DMS 273 (cell line): ENCODE measurements around the gene MAZ.
A peak's percentile ranks its signal among the peaks of the same experiment; 100 is the strongest.
"Not testable (repeated sequence)": the region's sequence is repeated elsewhere in the genome, so short reads cannot be mapped to it uniquely, and the experiment has no call there.

Experiments used
- DNase-seq: peaks from one replicate; lab custom pipeline; 2025; ENCODE audit not compliant: unreplicated experiment; lab: John Stamatoyannopoulos, UW

The MAZ gene

DNA sequence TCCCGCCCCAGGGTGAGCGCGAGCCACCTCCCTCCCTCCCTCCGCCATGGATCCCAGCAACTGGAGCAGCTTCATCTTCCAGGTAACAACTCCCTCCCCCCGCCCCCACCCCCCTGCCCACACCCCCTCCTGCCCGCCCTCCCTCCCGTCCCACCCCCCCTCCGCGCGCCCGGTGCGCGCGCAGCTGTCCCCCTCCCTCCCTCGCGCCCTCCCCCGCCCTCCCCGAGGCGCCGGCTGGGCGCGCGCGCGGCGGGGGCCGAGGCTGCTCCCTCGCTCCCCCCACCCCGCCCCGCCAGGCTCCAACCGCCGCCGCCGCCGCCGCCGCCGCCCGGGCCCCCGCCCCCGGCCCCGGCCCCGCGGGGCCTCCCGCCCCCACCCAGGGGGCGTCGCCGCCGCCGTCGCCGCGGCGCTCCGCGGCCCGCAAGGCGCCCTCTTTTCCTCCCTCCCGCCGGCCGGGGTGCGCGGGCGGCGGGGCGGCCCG, at the start of gene MAZ:
Gene MAZ, plus strand, starts transcription at position 431 of the 481 bp plus-strand sequence. CDS start 173 bp downstream, outside the sequence.
- DNase-seq: peak; percentile 98

DNA sequence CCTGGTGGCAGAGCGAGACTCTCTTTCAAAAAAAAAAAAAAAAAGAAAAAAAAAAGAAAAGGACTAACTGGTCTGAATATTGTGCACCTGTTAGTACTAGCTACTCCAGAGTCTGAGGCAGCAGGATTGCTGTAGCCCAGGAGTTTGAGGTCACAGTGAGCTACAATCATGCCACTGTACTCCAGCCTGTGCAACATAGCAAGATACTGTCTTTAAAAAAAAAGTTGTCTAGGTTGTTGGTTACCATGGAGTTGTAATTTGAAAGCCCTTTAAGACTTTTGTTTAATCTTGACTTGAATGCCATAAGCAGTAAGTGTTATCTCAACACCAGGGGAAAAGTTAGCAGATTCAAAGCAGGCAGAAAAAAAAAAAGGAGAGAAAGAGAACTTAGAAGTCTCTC, 49.7 kb upstream of the MAZ start:
- DNase-seq: no peak

DNA sequence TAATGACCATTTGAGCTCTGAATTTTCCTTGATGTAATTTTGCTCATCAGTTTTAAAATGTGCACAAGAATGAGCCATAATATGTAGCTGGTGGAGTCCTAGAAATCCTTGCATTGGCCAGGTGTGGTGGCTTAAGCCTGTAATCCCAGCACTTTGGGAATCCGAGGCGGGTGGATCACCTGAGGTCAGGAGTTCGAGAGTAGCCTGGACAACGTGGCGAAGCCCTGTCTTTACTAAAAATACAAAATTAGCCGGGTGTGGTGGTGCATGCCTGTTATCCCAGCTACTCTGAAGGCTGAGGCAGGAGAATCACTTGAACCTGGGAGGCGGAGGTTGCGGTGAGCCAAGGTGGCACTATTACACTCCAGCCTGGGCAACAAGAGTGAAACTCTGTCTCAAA, 49.2 kb upstream of the MAZ start:
- not testable (repeated sequence) for DNase-seq

DNA sequence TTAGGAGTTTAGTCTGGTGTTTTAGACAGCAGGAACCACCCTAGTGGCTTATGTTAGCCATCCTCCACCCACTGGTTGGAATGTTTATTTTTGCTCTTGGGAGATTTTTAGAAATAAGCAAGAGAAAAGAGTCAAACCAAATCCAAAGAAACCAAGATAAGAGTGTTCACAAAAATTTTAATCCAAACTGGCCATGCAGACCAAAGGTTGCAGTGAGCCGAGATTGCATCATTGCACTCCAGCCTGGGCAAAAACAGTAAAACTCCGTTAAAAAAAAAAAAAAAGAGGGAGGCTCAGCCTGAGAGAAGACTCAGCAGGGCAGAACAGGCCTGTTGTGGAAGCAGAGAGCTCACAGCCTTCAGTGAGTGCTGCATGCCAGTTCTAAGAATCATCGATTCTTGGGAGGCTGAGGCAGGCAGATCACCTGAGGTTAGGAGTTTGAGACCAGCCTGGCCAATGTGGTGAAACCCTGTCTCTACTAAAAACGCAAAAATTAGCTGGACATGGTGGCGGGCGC, 48.3 kb upstream of the MAZ start:
- no peak for DNase-seq

DNA sequence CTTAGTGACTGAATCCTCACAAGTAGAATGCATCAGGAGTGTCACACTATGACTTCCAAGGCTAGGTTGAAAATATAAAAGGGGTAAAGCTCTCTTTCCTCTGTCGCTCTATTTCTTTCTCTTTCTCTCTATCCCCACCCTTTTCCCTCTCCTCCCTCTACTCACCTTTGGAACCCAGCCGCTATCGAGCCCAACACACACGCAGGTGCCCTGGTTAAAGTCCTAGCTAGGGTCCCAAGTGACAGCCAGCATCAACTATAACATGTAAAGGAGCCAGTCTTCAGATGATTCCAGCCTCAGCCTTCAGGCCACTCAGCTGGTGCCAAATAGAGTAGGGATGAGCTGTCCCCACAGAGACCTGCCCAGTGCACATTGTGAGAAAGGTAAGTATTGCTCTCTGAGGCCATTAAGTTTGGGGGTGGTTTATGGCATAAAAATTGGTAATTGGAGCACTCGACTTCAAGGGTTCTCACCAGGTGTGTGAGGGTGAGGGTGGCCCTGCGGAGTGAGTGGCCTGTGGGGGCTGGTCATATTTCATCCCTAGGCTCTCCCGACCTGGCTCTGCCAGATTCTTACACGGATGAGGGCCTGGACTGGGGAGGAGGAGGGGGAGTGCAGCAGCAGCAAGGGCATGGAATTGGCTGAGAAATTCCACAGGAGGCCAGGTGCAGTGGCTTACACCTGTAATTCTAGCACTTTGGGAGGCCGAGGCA, 45.6 kb upstream of the MAZ start:
- no peak for DNase-seq

DNA sequence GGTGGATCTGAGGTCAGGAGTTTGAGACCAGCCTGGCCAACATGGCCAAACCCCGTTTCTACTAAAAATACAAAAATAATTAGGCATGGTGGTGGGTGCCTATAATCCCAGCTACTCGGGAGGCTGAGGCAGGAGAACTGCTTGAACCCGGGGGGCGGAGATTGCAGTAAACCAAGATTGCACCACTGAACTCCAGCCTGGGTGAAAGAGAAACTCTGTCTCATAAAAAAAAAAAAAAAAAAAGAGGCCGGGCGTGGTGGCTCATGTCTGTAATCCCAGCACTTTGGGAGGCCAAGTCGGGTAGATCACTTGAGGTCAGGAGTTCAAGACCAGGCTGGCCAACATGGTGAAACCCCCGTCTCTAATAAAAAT, 45.1 kb upstream of the MAZ start:
- not testable (repeated sequence) for DNase-seq

DNA sequence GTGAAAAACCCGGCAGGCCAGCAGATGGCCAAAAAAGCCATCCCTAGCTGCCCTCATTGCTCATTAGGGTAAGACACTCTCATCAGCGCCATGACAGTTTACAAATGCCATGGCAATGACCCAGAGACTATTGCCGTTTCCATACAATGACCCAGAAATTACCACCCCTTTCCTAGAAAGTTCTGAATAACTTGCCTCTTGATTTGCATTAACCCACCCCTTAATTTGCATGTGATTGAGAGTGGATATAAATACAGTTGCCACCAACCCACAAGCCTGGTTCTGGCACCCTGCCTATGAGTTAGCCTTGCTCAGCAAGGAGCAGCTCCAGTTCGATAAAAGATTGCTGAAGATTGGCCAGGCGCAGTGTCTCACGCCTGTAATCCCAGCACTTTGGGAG, 44.4 kb upstream of the MAZ start:
- peak; percentile 32 for DNase-seq

DNA sequence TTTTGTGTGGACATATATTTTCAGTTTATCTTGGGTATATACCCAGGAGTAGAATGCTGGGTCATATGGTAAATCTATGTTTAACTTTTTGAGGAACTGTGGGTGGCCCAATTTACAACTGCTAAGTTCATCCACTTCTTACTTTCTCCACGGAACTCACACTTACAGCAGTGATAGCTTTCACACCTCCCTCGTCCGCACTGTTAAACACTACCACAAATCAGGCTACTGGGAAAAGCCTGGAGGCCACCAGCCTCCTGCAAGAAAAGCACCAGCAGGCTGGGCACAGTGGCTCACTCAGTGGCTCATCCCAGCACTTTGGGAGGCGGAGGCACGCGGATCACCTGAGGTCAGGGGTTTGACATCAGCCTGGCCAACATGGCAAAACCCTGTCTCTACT, 43.0 kb upstream of the MAZ start:
- DNase-seq: no peak

DNA sequence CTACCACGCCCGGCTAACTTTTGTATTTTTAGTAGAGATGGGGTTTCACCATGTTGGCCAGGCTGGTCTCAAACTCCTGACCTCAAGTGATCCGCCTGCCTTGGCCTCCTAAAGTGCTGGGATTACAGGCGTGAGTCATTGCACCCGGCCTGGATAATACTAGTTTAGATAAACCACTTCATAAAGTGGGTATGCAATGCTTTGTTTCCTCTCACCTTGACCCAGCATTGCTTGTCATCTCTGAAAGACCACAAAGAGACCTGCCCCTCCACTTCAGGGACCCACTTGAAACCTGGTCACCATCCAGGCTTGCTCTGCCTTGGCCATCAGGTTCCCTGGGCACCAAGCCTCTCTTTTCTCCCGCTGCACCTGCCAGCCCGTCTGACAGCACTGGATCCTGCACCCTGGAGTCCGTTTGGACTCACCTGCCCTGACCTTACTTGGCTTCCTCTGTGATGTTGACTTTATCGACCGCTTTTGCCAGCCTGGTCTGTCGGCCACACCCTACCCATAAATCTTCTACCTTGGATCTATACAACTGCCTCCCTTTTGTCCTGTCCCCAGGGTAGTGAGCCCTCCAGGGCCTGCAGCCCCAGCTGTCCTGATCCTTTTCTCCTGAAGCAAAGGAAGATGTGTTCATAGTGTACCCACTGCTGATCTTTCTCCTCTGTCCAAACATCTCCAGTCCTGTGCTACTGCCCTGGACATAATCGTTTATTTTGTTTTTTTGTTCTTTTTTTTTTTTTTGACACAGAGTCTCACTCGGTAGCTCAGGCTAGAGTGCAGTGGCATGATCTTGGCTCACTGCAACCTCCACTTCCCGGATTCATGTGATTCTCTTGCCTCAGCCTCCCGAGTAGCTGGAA, 40.9 kb upstream of the MAZ start:
- no peak for DNase-seq

DNA sequence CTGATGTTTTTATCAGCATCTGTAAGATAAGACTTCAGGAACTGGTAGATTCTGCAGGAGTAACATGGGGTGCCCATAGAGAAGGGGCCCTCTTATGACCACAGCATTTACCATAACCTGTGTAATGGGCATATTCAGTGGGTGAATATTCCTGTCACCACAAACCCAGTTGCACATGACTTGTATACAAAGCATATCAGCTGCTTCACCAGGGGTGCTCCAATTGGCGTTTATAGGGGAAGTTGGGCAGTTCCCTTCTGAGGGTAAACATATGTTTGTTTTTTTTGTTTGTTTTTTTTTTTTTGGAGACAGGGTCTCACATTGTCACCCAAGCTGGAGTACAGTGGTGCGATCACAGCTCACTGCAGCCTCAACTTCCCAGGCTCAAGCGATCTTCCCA, 39.8 kb upstream of the MAZ start:
- DNase-seq: no peak

DNA sequence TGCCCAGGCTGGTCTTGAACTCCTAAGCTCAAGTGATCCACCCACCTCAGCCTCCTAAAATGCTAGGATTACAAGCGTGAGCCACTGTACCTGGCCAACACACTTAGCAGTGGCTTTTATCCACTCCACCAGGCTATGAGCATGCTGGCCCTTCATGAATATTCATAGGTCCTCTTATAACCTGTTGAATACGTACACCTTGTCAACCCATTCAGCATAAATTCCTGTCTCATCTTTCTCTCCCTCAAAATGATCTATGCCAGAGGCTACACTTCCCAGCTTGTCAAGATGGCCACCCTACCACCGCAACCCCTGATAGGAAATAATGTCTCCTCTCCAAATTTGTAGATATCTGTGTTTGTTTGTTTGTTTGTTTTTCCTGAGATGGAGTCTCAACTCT, 39.3 kb upstream of the MAZ start:
- DNase-seq: no peak

DNA sequence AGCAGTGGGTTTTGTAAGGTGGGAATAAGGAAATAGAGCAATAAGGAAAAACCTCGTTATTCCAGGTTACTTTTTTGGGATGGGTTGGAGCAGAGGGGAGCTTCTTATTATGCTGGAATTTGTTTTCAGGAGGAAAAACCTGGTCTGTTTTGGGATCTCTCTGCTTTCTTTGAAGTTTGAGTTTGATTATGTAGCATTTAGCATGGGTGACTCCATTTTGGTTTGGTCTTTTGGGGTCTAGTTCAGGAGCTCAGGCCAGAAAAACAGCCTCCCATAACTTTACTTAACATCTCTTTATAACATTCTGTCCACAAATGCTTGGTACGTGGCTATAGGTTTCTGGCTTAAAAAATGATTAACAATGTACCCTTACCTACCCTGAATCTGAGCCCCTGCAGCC, 36.8 kb upstream of the MAZ start:
- no peak for DNase-seq

DNA sequence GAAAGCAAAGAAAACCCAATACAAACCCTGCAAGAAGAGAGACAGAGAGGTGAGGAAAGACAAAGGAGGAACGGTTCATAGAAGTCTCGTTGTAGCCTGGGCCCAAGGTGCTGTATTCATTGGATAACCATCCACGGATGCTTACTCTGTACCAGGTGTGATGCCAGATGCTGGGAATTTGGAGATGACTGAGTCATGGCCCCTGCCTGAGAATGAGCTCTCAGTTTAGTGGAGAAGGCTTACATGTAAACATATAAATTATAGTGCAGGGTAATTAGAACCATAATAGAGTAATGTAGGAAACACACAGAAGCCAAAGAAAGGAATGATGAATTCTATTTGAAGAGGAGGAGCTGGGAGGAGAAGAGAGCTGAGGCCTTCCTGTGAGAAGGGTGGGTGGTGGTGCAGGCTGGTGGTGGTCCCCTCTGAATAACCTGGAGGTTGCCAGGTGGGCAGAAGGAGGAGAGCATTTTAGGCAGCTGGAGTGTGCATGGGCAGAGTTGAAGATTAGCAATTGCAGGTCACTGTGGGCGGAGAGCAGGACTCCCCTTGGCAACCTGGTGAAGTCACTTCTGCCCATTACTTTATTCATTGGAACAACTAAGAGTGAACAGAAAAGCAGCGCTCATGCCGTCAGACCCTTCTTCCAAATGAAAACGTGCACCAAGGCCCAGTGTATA, 35.9 kb upstream of the MAZ start:
- DNase-seq: peak; percentile 57

DNA sequence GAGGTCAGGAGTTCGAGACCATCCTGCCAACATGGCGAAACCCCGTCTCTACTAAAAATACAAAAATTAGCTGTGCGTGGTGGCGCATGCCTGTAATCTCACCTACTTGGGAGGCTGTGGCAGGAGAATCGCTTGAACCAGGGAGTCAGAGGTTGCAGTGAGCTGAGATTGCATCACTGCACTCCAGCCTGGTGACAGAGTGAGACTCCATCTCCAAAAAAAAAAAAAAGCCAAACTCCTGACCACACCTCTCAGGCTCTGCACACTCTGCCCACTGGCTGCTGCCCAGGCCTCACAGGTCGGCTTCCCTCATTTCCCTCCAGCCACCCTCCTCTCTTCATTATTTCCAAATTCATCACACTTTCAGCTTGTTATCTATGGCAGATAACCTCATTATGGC, 34.0 kb upstream of the MAZ start:
- DNase-seq: not testable (repeated sequence)

DNA sequence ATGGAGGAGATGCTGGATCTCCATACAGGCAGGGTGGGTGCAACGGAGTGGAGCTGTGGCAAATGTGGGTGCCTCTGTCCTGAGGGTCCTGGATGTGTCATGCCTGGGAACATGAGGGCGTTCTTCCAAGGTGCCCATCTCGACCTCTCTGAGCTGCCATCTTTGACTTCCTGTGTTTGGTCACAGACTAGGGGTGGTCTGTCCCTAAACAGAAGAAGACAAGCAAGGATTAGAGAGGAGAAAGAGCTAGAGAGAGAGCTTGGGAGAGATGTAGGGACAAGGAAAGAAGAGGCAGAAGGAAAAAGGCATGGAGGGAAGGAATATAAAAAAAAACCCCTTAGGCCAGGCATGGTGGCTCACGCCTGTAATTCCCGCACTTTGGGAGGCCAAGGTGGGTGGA, 31.6 kb upstream of the MAZ start:
- no peak for DNase-seq

DNA sequence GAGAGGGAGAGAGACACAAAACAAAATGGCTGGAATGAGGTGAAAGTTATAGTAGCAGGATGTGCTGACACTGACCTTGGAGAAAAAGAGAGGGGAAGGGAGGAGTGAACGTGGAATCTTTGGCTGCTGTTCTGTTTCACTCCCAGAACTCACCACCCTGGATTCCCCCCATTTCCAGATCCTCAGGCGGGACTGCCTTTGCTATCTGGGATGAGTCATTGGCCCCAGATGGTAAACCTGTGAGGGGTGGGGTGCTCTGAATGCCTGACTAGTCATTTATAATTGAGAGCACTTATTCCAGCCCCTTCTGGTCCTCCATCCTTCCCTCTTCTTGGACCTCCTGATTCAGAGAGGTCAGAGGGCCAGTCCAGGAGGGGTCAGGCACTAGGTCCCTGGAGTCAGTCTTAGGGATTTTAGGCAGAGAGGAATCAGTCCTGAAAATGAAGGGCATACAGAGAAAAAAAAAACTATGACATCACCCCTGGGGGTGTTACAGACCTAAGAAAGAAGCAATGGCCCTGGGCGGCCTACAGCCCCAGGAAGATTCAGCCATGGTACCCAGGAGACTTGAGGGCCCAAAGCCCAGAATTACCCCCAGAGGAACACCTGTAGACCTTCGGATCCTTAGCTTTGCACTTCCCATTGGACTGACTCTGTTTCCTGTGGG, 30.5 kb upstream of the MAZ start:
- DNase-seq: peak; percentile 90

DNA sequence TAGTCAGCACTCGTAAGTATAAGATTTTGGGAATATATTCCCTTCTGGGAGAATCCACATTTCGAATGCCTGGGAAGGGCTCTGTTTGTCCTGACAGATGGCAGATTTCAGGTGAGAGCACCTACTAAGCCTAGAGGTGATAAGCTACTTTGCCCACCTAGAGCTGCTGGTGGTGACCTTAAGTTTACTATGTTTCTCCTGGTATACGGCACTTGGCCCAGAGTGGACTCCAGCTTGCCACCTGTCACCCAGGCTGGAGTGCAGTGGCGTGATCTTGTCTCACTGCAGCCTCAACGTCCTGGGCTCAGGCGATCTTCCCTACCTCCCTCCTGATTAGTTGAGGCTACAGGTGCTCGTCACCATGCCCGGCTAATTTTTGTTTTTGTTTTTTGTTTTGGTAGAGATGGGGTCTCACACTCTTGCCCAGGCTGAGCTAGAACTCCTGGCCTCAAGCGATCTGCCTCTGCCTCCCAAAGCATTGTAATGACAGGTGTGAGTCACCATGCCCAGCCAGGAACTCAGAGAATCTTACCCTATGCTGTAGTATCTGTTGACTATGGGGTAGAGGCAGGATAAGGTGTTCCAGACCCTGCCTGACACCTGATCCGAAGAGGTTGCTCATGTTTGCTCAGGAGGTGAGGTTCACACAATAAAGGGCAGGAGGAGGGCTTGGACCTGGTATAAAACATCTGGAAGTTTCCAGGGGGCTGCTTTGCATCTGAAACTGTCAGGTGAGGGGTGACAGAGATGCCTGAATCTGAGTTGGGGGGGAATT, 28.6 kb upstream of the MAZ start, which contains the start of gene ZG16:
Gene ZG16, plus strand, starts transcription at position 681 of the 775 bp plus-strand sequence. CDS start 1,011 bp downstream, outside the sequence.
- DNase-seq: no peak

DNA sequence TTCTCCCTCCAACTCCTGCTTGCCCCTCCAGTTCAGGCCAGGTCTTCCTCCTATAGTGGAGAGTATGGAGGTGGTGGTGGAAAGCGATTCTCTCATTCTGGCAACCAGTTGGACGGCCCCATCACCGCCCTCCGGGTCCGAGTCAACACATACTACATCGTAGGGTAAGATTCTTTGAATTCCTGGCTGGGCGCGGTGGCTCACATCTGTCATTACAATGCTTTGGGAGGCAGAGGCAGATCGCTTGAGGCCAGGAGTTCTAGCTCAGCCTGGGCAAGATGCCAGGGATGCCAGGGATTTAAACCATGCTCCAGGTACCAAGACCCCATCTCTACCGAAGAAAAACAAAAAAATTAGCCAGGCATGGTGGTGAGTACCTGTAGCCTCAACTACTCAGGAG, 26.9 kb upstream of the MAZ start:
- peak; percentile 31 for DNase-seq

DNA sequence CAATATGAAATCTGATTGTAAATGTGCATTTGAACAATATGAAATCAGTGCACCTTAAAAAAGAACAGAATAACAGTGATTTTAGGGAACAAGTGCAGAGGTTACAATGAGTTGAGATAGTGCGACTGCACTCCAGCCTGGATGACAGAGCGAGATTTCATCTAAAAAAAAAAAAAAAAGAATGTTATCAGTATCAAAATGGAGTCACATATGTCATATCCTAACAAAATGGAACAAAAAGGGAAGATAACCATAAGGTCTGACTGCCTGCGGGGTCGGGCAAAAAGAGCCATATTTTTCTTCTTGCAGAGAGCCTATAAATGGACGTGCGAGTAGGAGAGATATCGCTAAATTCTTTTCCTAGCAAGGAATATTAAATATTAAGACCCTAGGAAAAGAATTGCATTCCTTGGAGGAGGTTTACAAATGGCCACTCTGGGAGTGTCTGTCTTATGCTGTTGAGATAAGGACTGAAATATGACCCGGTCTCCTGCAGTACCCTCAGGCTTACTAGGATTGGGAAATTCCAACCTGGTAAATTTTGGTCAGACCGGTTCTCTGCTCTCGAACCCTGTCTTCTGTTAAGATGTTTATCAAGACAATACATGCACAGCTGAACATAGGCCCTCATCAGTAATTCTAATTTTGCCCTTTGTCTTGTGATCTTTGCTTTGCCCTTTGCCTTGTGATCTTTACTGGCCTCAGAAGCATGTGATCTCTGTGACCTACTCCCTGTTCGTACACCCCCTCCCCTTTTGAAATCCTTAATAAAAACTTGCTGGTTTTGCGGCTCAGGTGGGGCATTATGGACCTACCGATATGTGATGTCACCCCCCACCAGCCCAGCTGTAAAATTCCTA, 23.0 kb upstream of the MAZ start:
- not testable (repeated sequence) for DNase-seq
